Measurements from ENCODE around the gene LAMA2.
A peak's percentile ranks its signal among the peaks of the same experiment; 100 is the strongest.

The LAMA2 gene

DNA sequence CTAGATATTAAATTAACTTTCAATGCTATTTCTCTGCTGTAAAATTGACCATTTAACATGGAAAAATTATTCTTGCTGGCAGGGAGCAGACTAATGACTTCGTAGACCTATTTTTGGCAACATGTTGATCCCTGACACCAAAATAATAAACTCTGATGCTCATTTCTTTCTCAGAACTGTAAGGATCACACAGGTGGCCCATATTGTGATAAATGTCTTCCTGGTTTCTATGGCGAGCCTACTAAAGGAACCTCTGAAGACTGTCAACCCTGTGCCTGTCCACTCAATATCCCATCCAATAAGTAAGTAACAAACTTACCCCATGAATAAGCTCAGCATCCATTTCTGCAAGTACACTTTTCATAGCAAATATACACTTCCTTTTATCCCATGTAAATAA lies 387.5 kb downstream of the LAMA2 start:
- DNase-seq (ENCODE audit: low read depth) = no peak

- DNase-seq (ENCODE audit: low read depth) = no peak
Observed at GRCh38 chr6:129273161-129273560, 390.2 kb downstream of the LAMA2 start.

- no peak for DNase-seq (ENCODE audit: low read depth)
Observed at GRCh38 chr6:129276461-129276860, 393.5 kb downstream of the LAMA2 start.

DNA sequence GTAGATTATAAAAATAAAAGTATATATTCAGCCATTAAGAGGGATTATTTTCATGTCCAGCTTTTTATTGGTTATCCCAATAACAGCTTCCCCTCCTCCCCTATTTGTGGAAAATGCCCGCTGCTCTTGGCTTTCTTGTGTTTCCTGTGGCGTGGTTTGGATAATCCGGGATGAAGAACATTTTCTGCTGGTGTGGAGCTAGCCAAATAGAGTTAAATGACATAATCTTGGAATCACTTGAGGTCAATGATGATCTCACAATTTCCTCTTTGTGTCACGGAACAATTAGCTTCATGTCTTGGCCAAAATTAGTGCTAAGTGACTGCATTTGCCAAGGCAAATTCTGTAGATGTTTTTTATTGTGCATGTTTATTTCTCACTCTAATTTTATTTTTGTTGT lies 394.0 kb downstream of the LAMA2 start:
- DNase-seq (ENCODE audit: low read depth) = no peak

- DNase-seq (ENCODE audit: low read depth) = no peak
Observed at GRCh38 chr6:129279343-129280292, 396.7 kb downstream of the LAMA2 start.

- DNase-seq (ENCODE audit: low read depth) = no peak
Observed at GRCh38 chr6:129280293-129280644, 397.3 kb downstream of the LAMA2 start.

DNA sequence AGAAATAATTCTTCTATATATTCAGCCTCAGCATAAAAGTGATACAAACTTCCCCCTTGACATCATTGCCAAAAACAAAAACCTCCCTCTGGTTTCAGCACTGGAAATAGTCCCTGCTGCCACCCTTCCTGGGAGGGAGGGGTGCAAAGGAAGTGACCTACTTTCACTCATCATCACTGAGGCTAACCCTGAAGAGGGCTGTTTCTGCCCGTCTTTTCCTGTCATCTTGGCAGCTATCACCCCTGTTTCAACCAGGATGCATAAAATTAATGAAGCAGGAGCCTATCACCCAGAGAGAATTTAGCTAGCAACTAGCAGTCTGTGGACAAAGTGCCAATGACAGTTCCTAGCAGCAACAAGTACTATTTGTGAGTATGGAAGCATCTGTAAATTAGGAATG lies 397.8 kb downstream of the LAMA2 start:
- peak; percentile 15 for DNase-seq (ENCODE audit: low read depth)

GRCh38 chr6:129281168-129281796 lies 398.3 kb downstream of the LAMA2 start:
- no peak for DNase-seq (ENCODE audit: low read depth)

DNA sequence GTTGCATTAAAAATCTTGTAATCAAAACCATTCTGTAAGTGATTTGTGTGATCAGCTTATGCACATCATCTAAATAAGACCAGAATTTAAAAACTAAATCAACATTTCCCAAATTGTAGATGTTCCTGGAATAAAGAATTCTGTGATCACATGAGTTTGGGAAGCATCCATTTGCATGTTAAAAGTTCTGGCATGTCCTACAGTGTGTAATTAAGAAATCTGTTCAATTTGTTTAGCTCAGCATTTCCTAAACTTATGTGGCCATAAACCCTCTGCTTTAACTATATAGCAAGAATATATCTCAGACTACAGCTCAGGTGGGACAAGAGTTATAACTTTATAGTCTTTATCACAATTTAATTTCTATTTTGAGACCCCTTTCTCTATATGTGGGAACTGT lies 399.1 kb downstream of the LAMA2 start:
- DNase-seq (ENCODE audit: low read depth) = no peak

GRCh38 chr6:129284225-129284624 lies 401.3 kb downstream of the LAMA2 start:
- DNase-seq (ENCODE audit: low read depth) = no peak

- no peak for DNase-seq (ENCODE audit: low read depth)
Observed at GRCh38 chr6:129287231-129288177, 404.6 kb downstream of the LAMA2 start.

DNA sequence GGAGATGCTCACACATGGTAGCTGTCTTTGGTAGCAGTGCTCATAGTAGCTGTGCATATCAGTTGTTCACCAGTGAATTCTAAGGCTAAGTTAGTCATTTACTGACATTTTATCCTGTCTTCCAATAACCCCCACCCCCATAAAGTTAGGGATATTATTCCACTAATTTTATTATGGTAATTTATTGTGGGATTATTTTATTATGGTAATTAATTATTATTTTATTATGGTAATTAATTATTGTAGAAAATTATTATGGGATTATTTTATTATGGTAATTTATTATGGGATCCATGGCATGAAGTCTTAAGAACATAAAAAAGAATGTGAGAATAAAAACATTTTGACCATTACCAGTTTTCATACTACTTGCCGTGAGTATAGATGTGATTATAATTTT lies 406.5 kb downstream of the LAMA2 start:
- DNase-seq (ENCODE audit: low read depth) = no peak

GRCh38 chr6:129292836-129293235 lies 409.9 kb downstream of the LAMA2 start:
- DNase-seq (ENCODE audit: low read depth) = no peak

- DNase-seq (ENCODE audit: low read depth) = no peak
Observed at GRCh38 chr6:129297592-129297991, 414.7 kb downstream of the LAMA2 start.

GRCh38 chr6:129302671-129303070 lies 419.7 kb downstream of the LAMA2 start:
- no peak for DNase-seq (ENCODE audit: low read depth)

- DNase-seq (ENCODE audit: low read depth) = no peak
Observed at GRCh38 chr6:129306826-129307225, 423.9 kb downstream of the LAMA2 start.

DNA sequence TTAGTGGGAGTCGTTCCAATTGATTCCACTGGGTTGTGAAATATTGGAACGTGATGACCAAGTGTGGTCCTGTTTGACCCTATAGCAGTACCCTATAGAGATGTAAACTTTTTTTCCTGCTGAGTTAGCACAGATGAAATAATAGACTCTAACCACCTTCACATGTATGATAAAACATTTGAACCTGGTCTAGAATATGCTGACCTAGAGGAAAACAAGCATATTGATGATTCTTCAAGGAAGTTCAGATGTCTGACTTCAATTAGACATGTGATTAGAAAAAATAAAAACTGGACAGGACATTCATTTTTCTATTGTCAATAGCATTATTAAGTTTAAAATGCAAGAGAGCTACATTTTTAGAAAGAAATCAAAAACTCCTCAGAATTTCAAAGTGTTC lies 424.9 kb downstream of the LAMA2 start:
- no peak for DNase-seq (ENCODE audit: low read depth)

DNA sequence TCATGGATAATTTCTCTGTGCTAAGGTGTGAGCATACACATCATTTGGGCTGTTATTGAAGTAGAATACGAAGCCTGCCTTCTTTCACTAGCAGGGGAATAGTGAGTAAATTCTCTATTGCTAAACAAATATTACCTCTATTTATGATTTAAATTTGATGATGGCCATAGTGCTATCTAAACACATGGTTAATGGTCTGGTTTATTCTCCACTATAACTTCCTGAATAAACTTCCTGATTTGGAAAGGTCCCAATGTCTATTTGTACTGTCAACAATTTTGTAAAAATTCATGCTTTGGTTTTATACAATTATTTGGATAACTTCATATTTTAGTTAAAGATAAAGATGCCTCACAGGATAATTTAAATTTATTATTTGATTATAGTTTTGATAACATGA lies 426.2 kb downstream of the LAMA2 start:
- DNase-seq (ENCODE audit: low read depth) = no peak

DNA sequence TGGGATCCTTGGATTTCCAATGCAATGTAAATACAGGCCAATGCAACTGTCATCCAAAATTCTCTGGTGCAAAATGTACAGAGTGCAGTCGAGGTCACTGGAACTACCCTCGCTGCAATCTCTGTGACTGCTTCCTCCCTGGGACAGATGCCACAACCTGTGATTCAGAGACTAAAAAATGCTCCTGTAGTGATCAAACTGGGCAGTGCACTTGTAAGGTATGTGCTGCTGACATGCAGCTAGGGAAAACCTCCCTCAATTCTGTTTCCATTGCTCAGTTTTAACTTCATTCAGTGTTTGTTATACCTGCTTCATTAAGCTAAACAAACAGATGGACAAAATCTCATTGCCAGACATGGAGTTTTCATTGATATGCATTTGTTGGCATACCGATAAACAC lies 429.9 kb downstream of the LAMA2 start:
- no peak for DNase-seq (ENCODE audit: low read depth)

- no peak for DNase-seq (ENCODE audit: low read depth)
Observed at GRCh38 chr6:129314575-129314974, 431.6 kb downstream of the LAMA2 start.

DNA sequence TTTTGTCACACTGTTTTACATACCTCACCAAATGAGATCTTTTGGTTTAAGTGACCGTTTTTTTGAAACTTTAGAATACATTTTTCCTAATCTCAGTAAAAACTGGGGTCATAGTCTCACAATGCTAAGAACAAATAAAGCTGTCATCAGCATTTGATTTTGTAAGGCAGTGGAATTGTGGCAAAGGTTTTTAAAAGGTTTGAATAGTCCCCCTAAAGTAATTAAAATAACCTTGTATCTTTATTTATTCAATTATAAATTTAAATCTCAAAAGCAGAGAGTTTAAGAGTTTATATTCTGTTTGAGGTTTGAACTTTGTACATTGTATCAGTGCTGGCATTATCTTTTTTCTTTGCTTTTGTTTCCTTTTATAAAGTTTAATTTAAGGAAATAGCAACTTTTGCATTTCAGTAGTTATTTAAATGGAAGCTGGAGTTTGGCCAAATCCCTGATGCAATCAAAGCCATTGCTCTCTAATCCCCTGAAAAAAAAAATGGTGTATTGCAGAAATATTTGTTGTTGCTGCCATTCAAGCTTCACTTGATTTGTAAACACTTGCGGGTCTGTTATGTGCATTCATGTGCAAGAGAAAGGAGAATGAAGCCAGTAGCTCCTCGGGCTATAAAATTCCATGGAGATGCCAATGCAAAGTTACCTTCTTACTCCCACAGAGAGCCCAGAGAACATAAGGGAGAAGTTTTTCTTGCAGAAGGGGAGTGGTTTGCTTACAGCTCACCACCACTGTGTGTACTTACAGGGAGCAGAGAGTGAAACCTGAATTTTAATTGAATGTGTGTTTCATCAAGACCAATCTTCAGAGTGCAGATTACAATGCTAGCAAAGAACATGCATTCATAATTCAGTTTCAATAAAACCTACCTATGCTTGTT lies 435.2 kb downstream of the LAMA2 start:
- DNase-seq (ENCODE audit: low read depth) = no peak
